GM12865 (cell line): ENCODE data around the gene ZIC1.

Experiments
- DNase-seq: peaks from one replicate; pipeline ENCODE4 v3.0.0; 2010; ENCODE audit warnings: low read depth
- H3K4me3 ChIP-seq: 2 replicates; pipeline ENCODE4 v1.5.1; 2011; ENCODE audit warnings: mild to moderate bottlenecking, low read depth, low read length, control low read depth
- CTCF ChIP-seq: IDR thresholded peaks from 2 replicates; pipeline ENCODE4 v1.5.1; 2011; ENCODE audit warnings: low read length, control low read depth, low read depth, inconsistent platforms; ENCODE audit not compliant: insufficient read depth; ENCODE audit errors: missing control alignments

The ZIC1 gene

GRCh38 chr3:147380387-147380951 is 28.7 kb upstream of the ZIC1 start:
- H3K4me3 ChIP-seq, result no peak overlapping the region
- no peak for TF ChIP-seq CTCF

GRCh38 chr3:147380977-147381376 is 28.2 kb upstream of the ZIC1 start:
- DNase-seq, result no peak
- no peak overlapping the region for H3K4me3 ChIP-seq
- TF ChIP-seq CTCF, result no peak

More at GRCh38 chr3:147380387-147380951, 28.7 kb upstream of the ZIC1 start:
- DNase-seq, result no peak

GRCh38 chr3:147381596-147381995 is 27.6 kb upstream of the ZIC1 start:
- DNase-seq, result no peak
- H3K4me3 ChIP-seq, result no peak overlapping the region
- TF ChIP-seq CTCF, result no peak

GRCh38 chr3:147383617-147384016 is 25.5 kb upstream of the ZIC1 start:
- peak; percentile 38 for TF ChIP-seq CTCF
- H3K4me3 ChIP-seq, result no peak overlapping the region
- DNase-seq, result peak; percentile 12

GRCh38 chr3:147384210-147385058 is 24.7 kb upstream of the ZIC1 start:
- no peak overlapping the region for H3K4me3 ChIP-seq
- no peak for DNase-seq
- TF ChIP-seq CTCF, result peak; percentile 8

- TF ChIP-seq CTCF, result no peak
- no peak overlapping the region for H3K4me3 ChIP-seq
- DNase-seq, result no peak
Measured at GRCh38 chr3:147385059-147386012, 23.8 kb upstream of the ZIC1 start.
